PFSK-1 (cell line): ENCODE measurements around the gene GMDS.

Experiments used
- POLR2AphosphoS5 ChIP-seq: IDR thresholded peaks from 2 replicates; pipeline ENCODE4 v1.6.1; 2012; ENCODE audit warnings: low read depth, mild to moderate bottlenecking, control low read depth, low read length, moderate library complexity
- TAF1 ChIP-seq: IDR thresholded peaks from 2 replicates; pipeline ENCODE4 v1.6.1; 2012; ENCODE audit warnings: low read length, control low read depth, borderline replicate concordance; ENCODE audit not compliant: insufficient read depth
- TF ChIP-seq, protein P1 (sequence below), 2 experiments: IDR thresholded peaks; 2 replicates each; pipeline versions ENCODE4 v1.6.1 to v1.8.0; 2011 to 2012; ENCODE audit warnings: low read depth in 2 of 2, low read length in 2 of 2, control low read depth in 1 of 2, inconsistent platforms in 1 of 2, mild to moderate bottlenecking in 1 of 2, moderate library complexity in 1 of 2; ENCODE audit not compliant: insufficient read depth in 1 of 2

- TF ChIP-seq, protein P1, sequence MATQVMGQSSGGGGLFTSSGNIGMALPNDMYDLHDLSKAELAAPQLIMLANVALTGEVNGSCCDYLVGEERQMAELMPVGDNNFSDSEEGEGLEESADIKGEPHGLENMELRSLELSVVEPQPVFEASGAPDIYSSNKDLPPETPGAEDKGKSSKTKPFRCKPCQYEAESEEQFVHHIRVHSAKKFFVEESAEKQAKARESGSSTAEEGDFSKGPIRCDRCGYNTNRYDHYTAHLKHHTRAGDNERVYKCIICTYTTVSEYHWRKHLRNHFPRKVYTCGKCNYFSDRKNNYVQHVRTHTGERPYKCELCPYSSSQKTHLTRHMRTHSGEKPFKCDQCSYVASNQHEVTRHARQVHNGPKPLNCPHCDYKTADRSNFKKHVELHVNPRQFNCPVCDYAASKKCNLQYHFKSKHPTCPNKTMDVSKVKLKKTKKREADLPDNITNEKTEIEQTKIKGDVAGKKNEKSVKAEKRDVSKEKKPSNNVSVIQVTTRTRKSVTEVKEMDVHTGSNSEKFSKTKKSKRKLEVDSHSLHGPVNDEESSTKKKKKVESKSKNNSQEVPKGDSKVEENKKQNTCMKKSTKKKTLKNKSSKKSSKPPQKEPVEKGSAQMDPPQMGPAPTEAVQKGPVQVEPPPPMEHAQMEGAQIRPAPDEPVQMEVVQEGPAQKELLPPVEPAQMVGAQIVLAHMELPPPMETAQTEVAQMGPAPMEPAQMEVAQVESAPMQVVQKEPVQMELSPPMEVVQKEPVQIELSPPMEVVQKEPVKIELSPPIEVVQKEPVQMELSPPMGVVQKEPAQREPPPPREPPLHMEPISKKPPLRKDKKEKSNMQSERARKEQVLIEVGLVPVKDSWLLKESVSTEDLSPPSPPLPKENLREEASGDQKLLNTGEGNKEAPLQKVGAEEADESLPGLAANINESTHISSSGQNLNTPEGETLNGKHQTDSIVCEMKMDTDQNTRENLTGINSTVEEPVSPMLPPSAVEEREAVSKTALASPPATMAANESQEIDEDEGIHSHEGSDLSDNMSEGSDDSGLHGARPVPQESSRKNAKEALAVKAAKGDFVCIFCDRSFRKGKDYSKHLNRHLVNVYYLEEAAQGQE (IDR thresholded peaks at IDR 0.05; ENCODE audit: insufficient read depth in 1 of 2, low read depth in 2 of 2, low read length in 2 of 2): no peak
- TF ChIP-seq POLR2AphosphoS5 (no peak), TAF1 (no peak)
These were observed 305.0 kb downstream of the GMDS start for GRCh38 chr6:1940381-1940780.
